Neural crest cell (in vitro differentiated cells): ENCODE measurements around the gene ALOX12B. TPM values are rescaled to one million over a fixed set of nuclear protein-coding genes. Genes with fewer than 3 reads are reported as not detected.
A peak's percentile ranks its signal among the peaks of the same experiment; 100 is the strongest.

Source experiments
- DNase-seq: peaks from one replicate; pipeline ENCODE4 v3.0.0; 2021; ENCODE audit warnings: low read depth, mixed read lengths, low spot score
- H3K27ac Mint-ChIP-seq: one replicate; pipeline ENCODE4 v1.8.0; 2021; ENCODE audit warnings: mild to moderate bottlenecking, mixed read lengths; ENCODE audit not compliant: unreplicated experiment
- H3K27me3 Mint-ChIP-seq: 2 replicates; pipeline ENCODE4 v1.8.0; 2021; ENCODE audit warnings: low read depth, mild to moderate bottlenecking, mixed read lengths
- H3K36me3 Mint-ChIP-seq: 2 replicates; pipeline ENCODE4 v1.8.0; 2021; ENCODE audit warnings: low read depth, mild to moderate bottlenecking, mixed read lengths
- H3K4me1 Mint-ChIP-seq: 2 replicates; pipeline ENCODE4 v1.8.0; 2021; ENCODE audit warnings: mixed read lengths
- H3K4me3 Mint-ChIP-seq: one replicate; pipeline ENCODE4 v1.8.0; 2021; ENCODE audit warnings: mild to moderate bottlenecking, mixed read lengths
- H3K9me3 Mint-ChIP-seq: 2 replicates; pipeline ENCODE4 v1.8.0; 2021; ENCODE audit warnings: mixed read lengths
- CTCF ChIP-seq: fragments of 200-600 bp; sonication (generic); conservative IDR thresholded peaks from 2 replicates; pipeline ENCODE4 v1.5.0; 2021; ENCODE audit warnings: antibody characterized with exemption, mild to moderate bottlenecking
- total RNA-seq: library from RNA; stranded (reverse); gene quantifications from 2 replicates; pipeline ENCODE4 v1.2.1, GENCODE V29; 2021

The ALOX12B gene
- total RNA-seq, 1 donor from 2014 or later, result not detected

DNA sequence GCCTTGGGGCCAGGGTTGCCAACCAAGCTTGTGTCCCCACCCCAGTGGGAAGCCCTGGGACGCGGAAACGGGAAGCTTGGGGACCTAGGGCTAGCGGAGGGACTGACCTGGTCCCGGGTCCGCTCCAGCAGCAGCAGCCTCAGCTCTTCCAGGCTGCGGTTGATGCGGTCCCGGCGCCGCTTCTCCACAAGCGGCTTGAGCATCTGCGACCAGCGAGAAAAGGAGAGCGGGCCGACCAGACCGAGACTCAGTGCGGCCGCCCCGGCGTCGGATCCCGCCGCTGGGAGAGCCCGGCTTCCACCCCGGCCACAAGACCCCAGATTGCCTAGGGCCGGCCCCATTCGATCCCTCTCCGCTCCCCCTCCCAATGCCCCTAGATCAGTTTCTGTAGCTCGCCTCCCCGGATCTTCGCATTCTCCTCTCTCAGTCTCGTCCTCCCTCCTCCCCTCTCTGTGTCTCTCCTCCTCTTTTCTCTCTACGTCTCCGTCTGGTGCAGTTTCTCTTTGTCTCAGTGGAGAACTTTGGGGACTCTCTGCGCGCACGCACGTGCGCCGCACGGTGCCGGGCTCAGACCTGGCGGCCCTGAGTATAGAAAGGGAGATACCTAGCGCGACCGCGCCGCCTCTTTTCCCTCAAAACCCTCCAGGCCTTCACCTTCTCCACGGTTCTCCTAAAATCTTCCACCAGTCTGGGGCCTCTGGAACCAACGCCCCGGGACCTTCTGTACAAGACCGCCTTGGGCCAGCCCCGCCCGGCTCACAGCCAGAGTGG is 35.6 kb upstream of the ALOX12B start:
- Mint-ChIP-seq H3K4me1 (peaks cover 74% of the 10 kb centered on the region), H3K27ac (peak overlapping the region; percentile 65), H3K9me3 (peaks cover 3% of the 10 kb centered on the region), H3K36me3 (peaks cover 15% of the 10 kb centered on the region), H3K27me3 (peaks cover 90% of the 10 kb centered on the region), H3K4me3 (peak overlapping the region; percentile 88)
- DNase-seq, result peak; percentile 28
- TF ChIP-seq CTCF, result no peak

- Mint-ChIP-seq H3K36me3 (peaks cover 15% of the 10 kb centered on the region), H3K9me3 (peaks cover 3% of the 10 kb centered on the region), H3K27ac (no peak overlapping the region), H3K27me3 (peaks cover 94% of the 10 kb centered on the region), H3K4me3 (peak overlapping the region; percentile 88), H3K4me1 (peaks cover 80% of the 10 kb centered on the region)
- DNase-seq, result peak; percentile 11
- TF ChIP-seq CTCF, result no peak
Observed at GRCh38 chr17:8122422-8122923, 35.0 kb upstream of the ALOX12B start.

DNA sequence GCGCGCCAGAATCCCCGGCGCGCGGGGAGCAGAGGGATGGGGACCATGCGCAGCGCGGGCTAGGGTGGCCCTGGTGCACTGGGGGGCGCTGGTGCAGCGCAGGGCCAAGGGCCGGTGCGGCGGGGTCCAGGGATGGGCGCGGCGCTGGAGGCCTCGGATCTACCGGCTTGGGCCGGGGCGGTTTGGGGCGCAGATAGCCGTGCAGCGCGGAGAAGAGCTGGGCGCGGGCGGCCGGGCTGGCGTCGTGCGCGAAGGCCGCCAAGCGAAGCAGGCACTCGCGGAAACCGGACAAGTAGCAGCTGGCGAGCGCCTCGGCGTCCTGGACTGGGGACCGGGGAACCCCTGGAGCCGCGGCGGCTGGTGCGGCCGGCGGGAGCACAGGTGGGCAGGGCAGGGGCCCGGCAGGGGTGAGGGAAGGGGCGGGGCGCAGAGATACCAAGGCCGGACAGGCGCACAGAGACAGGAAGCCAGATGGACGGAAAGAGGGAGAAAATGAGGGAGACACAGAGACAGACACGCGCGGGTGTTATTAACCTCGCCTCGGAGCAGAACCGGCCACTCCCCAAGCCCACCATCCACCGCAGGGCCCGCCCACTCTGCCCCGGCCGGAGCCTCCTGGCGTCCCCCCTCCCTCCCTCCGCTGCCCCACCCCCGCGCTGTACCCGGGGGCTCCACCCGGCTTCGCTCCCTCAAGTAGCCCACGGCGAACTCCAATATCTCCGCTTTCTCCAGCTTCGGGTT is 34.3 kb upstream of the ALOX12B start:
- Mint-ChIP-seq H3K4me3 (peak overlapping the region; percentile 88), H3K9me3 (peaks cover 3% of the 10 kb centered on the region), H3K36me3 (peaks cover 15% of the 10 kb centered on the region), H3K4me1 (peaks cover 76% of the 10 kb centered on the region), H3K27me3 (peaks cover 93% of the 10 kb centered on the region), H3K27ac (no peak overlapping the region)
- TF ChIP-seq CTCF, result peak; percentile 53
- DNase-seq, result peak; percentile 65

DNA sequence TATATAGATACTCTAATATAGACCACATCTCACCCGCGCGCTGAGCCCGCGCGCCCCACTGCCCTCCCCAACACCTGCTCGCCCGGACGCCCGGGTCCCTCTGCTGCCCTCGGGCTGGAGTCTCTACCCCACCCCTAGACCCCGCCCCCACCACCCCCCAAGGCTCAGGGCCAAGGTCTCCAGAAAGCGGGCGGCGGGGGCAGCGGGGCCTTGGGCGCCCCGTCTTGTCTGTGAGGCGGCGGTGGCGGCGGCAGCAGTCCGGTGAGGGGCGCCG is 33.8 kb upstream of the ALOX12B start:
- no peak overlapping the region for H3K27ac Mint-ChIP-seq
- H3K4me3 Mint-ChIP-seq, result peak overlapping the region; percentile 96
- peaks cover 15% of the 10 kb centered on the region for H3K36me3 Mint-ChIP-seq
- peaks cover 3% of the 10 kb centered on the region for H3K9me3 Mint-ChIP-seq
- peaks cover 95% of the 10 kb centered on the region for H3K27me3 Mint-ChIP-seq
- TF ChIP-seq CTCF, result no peak
- H3K4me1 Mint-ChIP-seq, result peaks cover 72% of the 10 kb centered on the region
- DNase-seq, result no peak

GRCh38 chr17:8120520-8121406 is 33.2 kb upstream of the ALOX12B start:
- peaks cover 15% of the 10 kb centered on the region for H3K36me3 Mint-ChIP-seq
- H3K4me1 Mint-ChIP-seq, result peaks cover 67% of the 10 kb centered on the region
- H3K9me3 Mint-ChIP-seq, result peaks cover 3% of the 10 kb centered on the region
- H3K27me3 Mint-ChIP-seq, result peaks cover 96% of the 10 kb centered on the region
- peak overlapping the region; percentile 90 for H3K27ac Mint-ChIP-seq
- TF ChIP-seq CTCF, result peak; percentile 57
- DNase-seq, result peak; percentile 64
- peak overlapping the region; percentile 96 for H3K4me3 Mint-ChIP-seq
